NCI-H2029 treated with DMSO at 0.1 percent for 48 hours (cell line): ENCODE results near the gene UCHL5.
"Not testable (repeated sequence)": the region's sequence is repeated elsewhere in the genome, so short reads cannot be mapped to it uniquely, and the experiment has no call there.

Experiments used
- DNase-seq: peaks from one replicate; lab custom pipeline; 2025; lab: John Stamatoyannopoulos, UW

The UCHL5 gene

GRCh38 chr1:193011406-193011805 lies 47.8 kb downstream of the UCHL5 start:
- DNase-seq = no peak

- no peak for DNase-seq
Observed at GRCh38 chr1:193009501-193009900, 49.7 kb downstream of the UCHL5 start.

DNA sequence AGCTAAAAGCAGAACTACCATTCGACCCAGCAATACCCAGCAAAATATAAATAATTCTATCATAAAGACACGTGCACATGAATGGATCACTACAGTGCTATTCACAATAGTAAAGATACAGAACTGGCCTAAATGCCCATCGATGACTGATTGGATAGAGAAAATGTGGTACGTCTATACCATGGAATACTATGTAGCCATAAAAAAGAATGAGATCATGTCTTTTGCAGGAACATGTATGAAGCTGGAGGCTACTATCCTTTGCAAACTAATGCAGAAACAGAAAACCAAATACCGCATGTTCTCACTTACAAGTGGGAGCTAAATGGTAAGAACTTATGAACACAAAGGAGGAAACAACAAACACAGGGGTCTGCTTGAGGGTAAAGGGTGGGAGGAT lies 53.4 kb downstream of the UCHL5 start:
- DNase-seq = no peak

GRCh38 chr1:192998536-192998935 lies 60.6 kb downstream of the UCHL5 start:
- no peak for DNase-seq

- DNase-seq = no peak
Observed at GRCh38 chr1:192994141-192994540, 65.0 kb downstream of the UCHL5 start.

DNA sequence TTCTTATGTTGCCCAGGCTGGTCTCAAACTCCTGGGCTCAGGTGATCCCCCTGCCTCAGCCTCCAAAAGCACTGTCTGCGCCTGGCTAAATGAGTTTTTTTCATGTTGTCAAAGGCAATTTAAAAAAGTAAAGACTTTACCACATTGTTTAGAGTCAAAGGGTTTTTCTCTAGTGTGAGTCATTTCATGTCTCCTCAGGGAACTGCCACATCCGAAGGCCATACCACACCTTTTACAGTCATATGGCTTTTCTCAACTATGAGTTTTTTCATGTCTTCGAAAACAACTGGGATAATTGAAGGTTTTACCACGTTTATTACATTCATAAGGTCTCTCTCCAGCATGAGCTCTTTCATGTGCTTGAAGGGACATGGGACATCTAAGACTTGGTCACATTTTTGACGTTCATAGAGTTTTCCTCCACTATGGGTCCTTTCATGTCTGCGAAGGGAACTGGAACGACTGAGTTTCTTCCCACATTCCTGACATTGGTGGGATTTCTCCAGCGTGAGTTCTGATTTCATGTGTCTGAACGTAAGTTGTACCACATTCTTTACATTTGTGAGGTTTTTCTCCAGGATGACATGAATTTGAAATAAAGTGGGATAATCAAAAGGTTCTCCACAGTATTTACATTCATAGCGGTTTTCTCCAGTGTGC lies 65.6 kb downstream of the UCHL5 start:
- DNase-seq = no peak

GRCh38 chr1:192986748-192987334 lies 72.3 kb downstream of the UCHL5 start:
- DNase-seq = not testable (repeated sequence)

DNA sequence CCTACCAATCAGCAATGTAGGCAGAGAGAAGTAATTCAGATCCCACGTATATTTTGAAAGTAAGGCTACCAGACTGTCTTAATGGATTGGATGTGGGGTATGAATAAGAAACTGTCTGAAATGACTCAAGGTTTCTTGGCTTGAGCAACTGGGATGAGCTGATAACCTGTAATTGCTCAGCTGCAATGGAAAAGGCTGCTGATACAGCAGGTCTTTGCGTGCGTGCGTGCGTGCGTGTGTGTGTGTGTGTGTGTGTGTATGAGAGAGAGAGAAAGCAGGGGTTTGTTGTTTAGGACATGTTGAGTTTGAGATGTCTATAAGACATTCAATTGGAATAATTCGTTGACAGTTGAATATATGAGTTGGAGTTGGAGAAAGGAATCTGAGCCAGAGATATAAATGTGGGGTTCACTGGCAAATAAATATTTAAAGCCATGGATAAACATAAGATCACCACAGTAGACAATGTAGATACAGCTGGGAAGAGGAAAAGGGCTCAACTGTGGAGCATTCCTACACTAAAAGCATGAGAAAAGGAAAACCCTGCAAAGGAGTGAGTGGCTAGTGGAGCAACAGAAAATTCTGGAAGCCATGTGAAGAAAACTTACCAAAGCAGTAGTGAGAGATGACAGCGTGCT lies 72.9 kb downstream of the UCHL5 start:
- DNase-seq = no peak

GRCh38 chr1:192984080-192984479 lies 75.1 kb downstream of the UCHL5 start:
- no peak for DNase-seq

DNA sequence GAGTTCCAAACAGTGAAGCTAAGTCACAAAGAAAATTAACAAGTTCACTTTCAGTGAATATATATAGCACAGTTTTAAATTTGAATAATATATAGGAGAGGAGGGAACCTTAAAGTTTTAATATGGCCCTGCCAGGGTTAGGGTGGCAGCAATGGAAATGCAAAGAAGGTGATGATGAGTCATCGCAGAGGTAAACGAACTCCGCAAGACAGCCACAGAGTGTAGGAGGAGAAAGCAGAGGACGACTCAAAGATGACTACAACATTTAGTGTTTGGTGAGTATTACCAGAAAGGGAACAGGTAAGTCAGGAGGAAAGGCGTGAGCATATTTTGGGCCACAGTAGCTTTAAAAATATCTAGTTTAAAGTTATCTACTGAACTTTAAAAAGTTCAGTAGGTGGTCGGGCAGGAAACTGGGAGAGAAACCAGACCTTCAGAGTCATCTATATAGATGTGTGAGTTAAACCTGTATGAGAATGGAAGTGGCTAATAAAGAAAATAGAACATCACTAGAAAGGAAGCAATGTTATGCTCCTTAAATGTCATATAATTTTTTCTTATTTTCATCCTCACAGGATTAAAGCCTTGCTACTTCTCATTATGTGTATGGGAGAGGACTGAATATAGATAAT lies 75.7 kb downstream of the UCHL5 start:
- DNase-seq = no peak

GRCh38 chr1:192980856-192981255 lies 78.3 kb downstream of the UCHL5 start:
- DNase-seq = no peak

GRCh38 chr1:192980334-192980733 lies 78.8 kb downstream of the UCHL5 start:
- DNase-seq = not testable (repeated sequence)

DNA sequence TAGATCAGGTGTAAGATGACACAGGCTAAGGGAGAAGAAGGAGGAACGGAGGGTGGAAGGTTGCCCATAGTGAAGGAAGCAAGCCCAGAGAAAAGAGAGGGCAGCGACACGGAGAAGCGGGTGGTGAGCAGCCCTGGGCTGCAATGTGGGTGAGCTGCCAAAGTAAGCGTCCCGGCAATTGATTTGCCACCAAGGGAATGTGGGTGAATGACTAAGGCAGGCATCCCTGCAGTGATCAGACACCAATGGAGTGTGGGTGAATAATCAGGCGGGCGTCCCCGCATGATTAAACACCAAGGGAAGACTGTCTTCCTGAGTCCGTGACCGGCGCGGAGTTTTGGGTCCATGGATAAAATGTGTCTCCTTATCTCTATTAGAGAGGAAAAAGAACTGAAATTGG lies 79.6 kb downstream of the UCHL5 start:
- DNase-seq = no peak

DNA sequence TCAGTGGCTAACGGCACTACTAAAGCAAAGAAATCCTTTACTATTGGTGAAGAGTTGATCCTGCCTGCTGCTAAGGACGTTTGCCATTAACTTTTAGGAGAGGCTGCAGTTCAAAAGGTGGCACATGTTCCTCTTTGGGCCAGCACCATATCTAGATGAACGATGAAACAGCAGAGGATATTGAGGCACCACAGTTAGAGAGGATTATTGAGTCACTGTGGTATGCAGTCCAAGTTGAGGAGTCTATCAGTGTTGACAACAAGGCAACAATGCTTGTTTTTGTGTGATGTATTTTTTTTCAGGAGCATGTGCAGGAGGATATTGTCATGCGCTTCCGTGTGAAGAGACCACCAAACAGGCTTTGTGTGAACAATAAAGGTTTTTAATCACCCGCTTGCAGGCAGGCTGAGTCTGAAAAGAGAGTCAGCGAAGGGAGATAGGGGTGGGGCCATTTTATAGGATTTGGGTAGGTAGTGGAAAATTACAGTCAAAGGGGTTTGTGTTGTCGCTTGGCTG lies 80.9 kb downstream of the UCHL5 start:
- DNase-seq = no peak

DNA sequence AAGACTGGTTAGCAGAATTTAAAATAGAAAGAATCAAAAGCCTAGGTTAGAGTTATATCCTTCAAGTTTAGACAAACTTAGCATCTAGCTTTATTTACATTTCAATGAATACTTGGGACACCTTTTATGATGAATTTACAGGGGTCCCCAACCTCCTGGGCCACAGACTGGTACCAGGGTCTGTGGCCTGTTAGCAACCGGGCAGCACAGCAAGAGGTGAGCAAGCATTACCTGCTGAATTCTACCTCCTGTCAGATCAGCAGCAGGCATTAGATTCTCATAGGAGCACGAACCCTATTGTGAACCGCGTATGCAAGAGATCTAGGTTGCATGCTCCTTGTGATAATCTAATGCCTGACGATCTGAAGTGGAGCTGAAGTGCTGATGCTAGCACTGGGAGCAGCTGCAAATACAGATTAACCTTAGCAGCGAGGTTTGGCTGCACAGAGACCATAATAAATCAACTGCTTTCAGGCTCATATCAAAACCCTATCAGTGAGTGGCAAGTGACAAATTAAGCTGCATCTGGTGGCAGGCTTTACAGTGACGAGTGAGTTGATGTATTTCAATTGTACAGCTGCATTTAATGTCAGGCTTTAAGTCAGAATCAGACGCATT lies 82.0 kb downstream of the UCHL5 start:
- DNase-seq = no peak

DNA sequence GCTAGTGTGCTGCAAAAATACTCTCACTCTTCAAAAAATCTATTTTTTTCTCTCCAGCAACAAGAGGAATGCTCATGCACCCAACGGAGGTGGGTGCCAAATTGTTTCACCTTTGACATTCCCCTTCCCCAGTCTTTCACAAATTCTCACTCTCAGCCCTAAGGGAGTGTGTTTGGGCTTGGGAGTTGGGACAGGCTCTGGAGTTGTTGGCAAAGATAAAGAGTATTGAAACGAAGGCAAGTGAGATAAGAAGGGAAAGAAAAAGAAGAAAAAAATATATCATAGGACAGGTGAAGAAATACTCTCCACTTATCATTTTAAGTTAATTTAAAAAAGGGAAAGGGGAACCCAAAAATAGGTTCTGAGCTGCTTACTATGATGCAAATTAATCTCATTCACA lies 82.6 kb downstream of the UCHL5 start:
- no peak for DNase-seq

- no peak for DNase-seq
Observed at GRCh38 chr1:192974701-192975100, 84.5 kb downstream of the UCHL5 start.

DNA sequence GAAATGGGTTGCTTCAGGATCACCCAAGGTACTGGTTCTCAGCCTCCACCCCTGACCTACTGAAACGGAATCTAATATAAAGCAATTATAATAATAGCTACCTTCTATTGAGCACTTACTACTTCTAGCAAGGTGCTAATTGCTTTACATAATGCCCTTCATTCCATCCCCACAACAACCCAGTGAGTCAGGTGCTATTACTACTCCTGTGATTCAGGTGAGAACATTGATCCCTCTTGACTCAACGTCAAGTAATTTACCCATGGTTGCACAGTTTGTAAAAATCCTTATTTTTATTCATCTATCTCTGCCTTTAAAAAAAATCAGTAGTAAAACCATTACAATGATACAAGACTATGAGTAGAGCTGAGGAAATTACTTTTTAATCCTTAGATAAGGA lies 85.2 kb downstream of the UCHL5 start:
- DNase-seq = no peak

GRCh38 chr1:192973202-192973601 lies 86.0 kb downstream of the UCHL5 start:
- DNase-seq = no peak

DNA sequence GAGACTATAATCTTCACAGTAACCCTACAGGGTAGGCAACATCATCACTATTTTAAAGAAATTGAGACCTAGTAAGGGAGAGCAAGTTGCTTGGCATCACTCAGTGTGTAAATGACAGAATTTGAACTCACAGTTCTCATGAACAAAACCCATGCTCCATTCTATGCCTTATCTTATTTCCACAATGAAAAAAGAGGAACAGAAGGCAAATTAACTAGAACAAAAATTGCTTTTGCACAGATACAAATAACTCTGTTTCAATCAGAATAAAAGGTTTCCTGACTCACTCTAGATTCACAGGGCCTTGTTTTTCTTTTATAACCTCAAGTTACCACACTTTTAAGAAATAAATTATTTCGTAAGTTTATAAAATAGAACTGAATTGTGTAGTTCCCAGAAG lies 90.1 kb downstream of the UCHL5 start:
- DNase-seq = no peak

- DNase-seq = no peak
Observed at GRCh38 chr1:192968323-192968722, 90.8 kb downstream of the UCHL5 start.

- no peak for DNase-seq
Observed at GRCh38 chr1:192967901-192968300, 91.3 kb downstream of the UCHL5 start.
